Measurements from ENCODE around the gene RGS3.

RGS3 gene

GRCh38 chr9:113463418-113464285 lies at the start of gene RGS3:
TSS of gene RGS3 (plus strand) at chr9:113463727. CDS start at chr9:113463803, 76 bp downstream.
- peak within 1 kb of the TSS; percentile 69 for H3K4me3 ChIP-seq (ENCODE audit: low read length)
- TF ChIP-seq CTCF (conservative IDR thresholded peaks at IDR 0.05; ENCODE audit: low read depth, low read length) = peak; percentile 1
- DNase-seq (ENCODE audit: low read depth) = no peak

- H3K4me3 ChIP-seq (ENCODE audit: low read length) = no peak overlapping the region
- TF ChIP-seq CTCF (conservative IDR thresholded peaks at IDR 0.05; ENCODE audit: low read depth, low read length) = no peak
- no peak for DNase-seq (ENCODE audit: low read depth)
These were observed 47.3 kb upstream of the RGS3 start for GRCh38 chr9:113416149-113416721.

GRCh38 chr9:113417370-113417769 lies 46.2 kb upstream of the RGS3 start:
- TF ChIP-seq CTCF (conservative IDR thresholded peaks at IDR 0.05; ENCODE audit: low read depth, low read length) = no peak
- no peak for DNase-seq (ENCODE audit: low read depth)
- no peak overlapping the region for H3K4me3 ChIP-seq (ENCODE audit: low read length)

GRCh38 chr9:113421726-113422125 lies 41.8 kb upstream of the RGS3 start:
- DNase-seq (ENCODE audit: low read depth) = no peak
- TF ChIP-seq CTCF (conservative IDR thresholded peaks at IDR 0.05; ENCODE audit: low read depth, low read length) = no peak
- no peak overlapping the region for H3K4me3 ChIP-seq (ENCODE audit: low read length)

- H3K4me3 ChIP-seq (ENCODE audit: low read length) = no peak overlapping the region
- TF ChIP-seq CTCF (conservative IDR thresholded peaks at IDR 0.05; ENCODE audit: low read depth, low read length) = no peak
- no peak for DNase-seq (ENCODE audit: low read depth)
These were observed 38.5 kb upstream of the RGS3 start for GRCh38 chr9:113425072-113425471.

- DNase-seq (ENCODE audit: low read depth) = no peak
- no peak overlapping the region for H3K4me3 ChIP-seq (ENCODE audit: low read length)
- TF ChIP-seq CTCF (conservative IDR thresholded peaks at IDR 0.05; ENCODE audit: low read depth, low read length) = no peak
These were observed 36.8 kb upstream of the RGS3 start for GRCh38 chr9:113426701-113427100.

GRCh38 chr9:113427629-113428028 lies 35.9 kb upstream of the RGS3 start:
- no peak overlapping the region for H3K4me3 ChIP-seq (ENCODE audit: low read length)
- no peak for DNase-seq (ENCODE audit: low read depth)
- no peak for TF ChIP-seq CTCF (conservative IDR thresholded peaks at IDR 0.05; ENCODE audit: low read depth, low read length)

Measured in retinal pigment epithelial cell (primary cell).